Gastrocnemius medialis (tissue), 4 donors: ENCODE results near the gene CELF4.

ENCODE experiments used
- POLR2A ChIP-seq, 2 donors: fragments of 450-650 bp; IDR thresholded peaks; one replicate each; pipeline ENCODE4 v1.6.1; 2017; ENCODE audit warnings: antibody characterized with exemption in 2 of 2, mild to moderate bottlenecking in 2 of 2, moderate library complexity in 2 of 2
- TF ChIP-seq, protein P1 (sequence below), 5 experiments: fragments of 450-650 bp in 3 of 5; fragments of 200-600 bp in 2 of 5; sonication (generic) in 2 of 5; IDR thresholded peaks in 4 of 5; conservative IDR thresholded peaks in 1 of 5; 1 replicate in 4 of 5; 2 replicates in 1 of 5; pipeline ENCODE4 v1.5.1; 2016 to 2019; ENCODE audit warnings: antibody characterized with exemption in 5 of 5, mild to moderate bottlenecking in 3 of 5, moderate library complexity in 3 of 5

- TF ChIP-seq, protein P1, sequence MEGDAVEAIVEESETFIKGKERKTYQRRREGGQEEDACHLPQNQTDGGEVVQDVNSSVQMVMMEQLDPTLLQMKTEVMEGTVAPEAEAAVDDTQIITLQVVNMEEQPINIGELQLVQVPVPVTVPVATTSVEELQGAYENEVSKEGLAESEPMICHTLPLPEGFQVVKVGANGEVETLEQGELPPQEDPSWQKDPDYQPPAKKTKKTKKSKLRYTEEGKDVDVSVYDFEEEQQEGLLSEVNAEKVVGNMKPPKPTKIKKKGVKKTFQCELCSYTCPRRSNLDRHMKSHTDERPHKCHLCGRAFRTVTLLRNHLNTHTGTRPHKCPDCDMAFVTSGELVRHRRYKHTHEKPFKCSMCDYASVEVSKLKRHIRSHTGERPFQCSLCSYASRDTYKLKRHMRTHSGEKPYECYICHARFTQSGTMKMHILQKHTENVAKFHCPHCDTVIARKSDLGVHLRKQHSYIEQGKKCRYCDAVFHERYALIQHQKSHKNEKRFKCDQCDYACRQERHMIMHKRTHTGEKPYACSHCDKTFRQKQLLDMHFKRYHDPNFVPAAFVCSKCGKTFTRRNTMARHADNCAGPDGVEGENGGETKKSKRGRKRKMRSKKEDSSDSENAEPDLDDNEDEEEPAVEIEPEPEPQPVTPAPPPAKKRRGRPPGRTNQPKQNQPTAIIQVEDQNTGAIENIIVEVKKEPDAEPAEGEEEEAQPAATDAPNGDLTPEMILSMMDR (IDR thresholded peaks at IDR 0.05 in 4 of 5, conservative IDR thresholded peaks at IDR 0.05 in 1 of 5), result no peak
- no peak for TF ChIP-seq POLR2A (IDR thresholded peaks at IDR 0.05)
Observed at GRCh38 chr18:37339701-37340215, 225.8 kb downstream of the CELF4 start.
